Heart left ventricle (tissue), 16 donors: ENCODE data around the gene ASAP2. TPM values are rescaled to one million over a fixed set of nuclear protein-coding genes. Genes with fewer than 3 reads are reported as not detected.

ENCODE experiments used
- ATAC-seq, 4 donors: fragments of 200-7000 bp; cut with Tn5 transposase; one replicate each; pipeline ENCODE4 v1.9.1; 2020 to 2022; ENCODE audit warnings: moderate library complexity in 4 of 4, mild to moderate bottlenecking in 3 of 4, moderate number of reproducible peaks in 1 of 4
- DNase-seq, 5 donors: peaks; one replicate each; pipeline ENCODE4 v3.0.0-alpha.2; 2020
- H3K27ac ChIP-seq, 12 donors: fragments of 200-600 bp; sonication (generic) in 4 of 12; one replicate each; pipeline versions ENCODE4 v1.5.0 to v1.8.0; 2016 to 2022; ENCODE audit warnings: mild to moderate bottlenecking in 2 of 12
- H3K27me3 ChIP-seq, 9 donors: fragments of 200-600 bp; sonication (generic) in 2 of 9; one replicate each; pipeline versions ENCODE4 v1.5.1 to v1.8.0; 2016 to 2022; ENCODE audit warnings: mild to moderate bottlenecking in 3 of 9
- H3K36me3 ChIP-seq, 9 donors: fragments of 200-600 bp; sonication (generic) in 2 of 9; one replicate each; pipeline versions ENCODE4 v1.5.0 to v1.8.0; 2018 to 2022; ENCODE audit warnings: mild to moderate bottlenecking in 2 of 9
- H3K4me1 ChIP-seq, 12 donors: fragments of 200-600 bp; sonication (generic) in 4 of 12; one replicate each; pipeline versions ENCODE4 v1.5.0 to v1.8.0; 2016 to 2022; ENCODE audit warnings: mild to moderate bottlenecking in 3 of 12
- H3K4me3 ChIP-seq, 12 donors: fragments of 200-600 bp; sonication (generic) in 4 of 12; one replicate each; pipeline versions ENCODE4 v1.5.0 to v1.8.0; 2017 to 2022; ENCODE audit warnings: mild to moderate bottlenecking in 9 of 12, moderate library complexity in 4 of 12
- H3K9me3 ChIP-seq, 12 donors: fragments of 200-600 bp; sonication (generic) in 4 of 12; one replicate each; pipeline versions ENCODE4 v1.5.0 to v1.8.0; 2016 to 2022; ENCODE audit warnings: mild to moderate bottlenecking in 1 of 12
- POLR2A ChIP-seq, 2 donors: fragments of 450-650 bp; IDR thresholded peaks; one replicate each; pipeline ENCODE4 v1.6.1; 2017; ENCODE audit warnings: antibody characterized with exemption in 2 of 2, mild to moderate bottlenecking in 2 of 2, moderate library complexity in 2 of 2
- WGBS, 4 donors: extraction: QIAGEN DNeasy Blood & Tissue Kit in 2 of 4; methylation state at CpG; one replicate each; pipeline versions ENCODE4 v1.1.5 to v1.1.7; 2013 to 2018; 5-methylcytosine and 5-hydroxymethylcytosine counted together
- intact Hi-C, 10 donors: fragments of 100-400 bp; cut with DNase I; formaldehyde crosslinking; loops; one replicate each; pipeline versions ENCODE4 v1.11.1 to v1.14.2; 2022
- polyA plus RNA-seq, 2 donors: library from polyadenylated mRNA; stranded (reverse); fragments of 200-250 nt; gene quantifications; one replicate each; pipeline ENCODE4 v1.2.3, GENCODE V29; 2013
- total RNA-seq, 9 donors: library from RNA; depleted of rRNA in 2 of 9; stranded (reverse); fragments of >200 nt in 2 of 9; fragmentation: NEBNext Ultra II Directional in 3 of 9; extraction: Animal tissue kit (Norgen Biotek cat#: 25700) in 3 of 9; gene quantifications; one replicate each; pipeline versions ENCODE4 v1.1.0 to v1.2.4, GENCODE V29; 2016 to 2023
- TF ChIP-seq, protein P1 (sequence below), 12 donors: fragments of 200-600 bp; sonication (generic) in 4 of 12; IDR thresholded peaks; one replicate each; pipeline versions ENCODE4 v1.5.0 to v1.8.0; 2018 to 2022; ENCODE audit warnings: antibody characterized with exemption in 12 of 12, mild to moderate bottlenecking in 5 of 12
- donor health status: ischemic (EF 13 %, LVEDD 7.1; RV severe dilation, severe dysfunction).
- donor health status: healthy with polysubstance abuse.
- donor health status: DM: no; HTN: yes; CAD: no.
- donor health status: DM: no; HTN: no; CAD: no.
- donor health status: ischemic (EF 25% LVEDD 6.9; RV normal size, moderate dysfunction).
- donor health status: ischemic (EF 25% LVEDD 5.7; RV mildly dilated, moderate dysfunction).
- donor health status: healthy.
- donor health status: DM: yes; HTN: yes; CAD: no.
- donor health status: ischemic (EF 35%, LVEDD 5.7; RV mildly dilated, moderate dysfunction).
- donor health status: nonischemic (EF 11% LVEDD 7.7; RV severe dilation, severe dysfunction).
- donor health status: DM: yes; HTN: yes; CAD: no.
- donor health status: PGD.
- donor health status: ischemic (EF 29% LVEDD 5.4; RV normal size, mild dysfunction).
- donor health status: nonischemic (EF 23%, LVEDD 6.1; RV moderate dilation, normal function).

ASAP2 gene
- total and polyA plus RNA-seq, 11 donors = 6.7 to 17.0 (median 11.9) TPM

DNA sequence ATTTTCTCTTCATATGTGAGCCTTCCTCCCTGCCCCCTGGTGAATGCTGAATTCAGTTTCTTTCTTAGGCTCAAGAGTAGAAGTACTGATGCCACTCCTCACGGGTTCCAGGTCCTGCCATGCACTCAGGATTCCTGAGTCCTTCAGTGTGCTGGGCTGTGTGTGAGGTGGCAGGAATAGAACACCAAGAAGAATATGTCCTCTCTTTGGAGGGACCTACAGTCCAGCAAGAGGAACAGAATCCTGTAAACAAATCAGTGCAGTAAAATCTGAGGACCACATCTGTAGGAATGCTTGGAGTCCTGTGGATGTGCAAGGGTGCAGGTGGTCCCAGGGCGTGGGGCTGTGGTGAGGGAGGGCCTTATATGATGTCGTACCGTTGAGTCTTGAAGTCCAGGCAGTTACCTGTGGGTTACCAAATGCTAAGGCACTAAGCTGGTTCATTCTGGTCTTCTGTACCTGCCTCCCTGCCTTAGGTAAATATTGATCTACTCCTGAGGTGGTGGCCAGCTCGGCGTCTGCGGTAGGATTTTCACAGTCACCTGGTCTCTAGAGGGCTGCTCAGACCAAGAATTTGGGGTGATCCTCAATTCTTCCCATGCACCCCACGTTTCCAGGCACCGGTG is 5.5 kb downstream of the ASAP2 start:
- TF ChIP-seq, protein P1, sequence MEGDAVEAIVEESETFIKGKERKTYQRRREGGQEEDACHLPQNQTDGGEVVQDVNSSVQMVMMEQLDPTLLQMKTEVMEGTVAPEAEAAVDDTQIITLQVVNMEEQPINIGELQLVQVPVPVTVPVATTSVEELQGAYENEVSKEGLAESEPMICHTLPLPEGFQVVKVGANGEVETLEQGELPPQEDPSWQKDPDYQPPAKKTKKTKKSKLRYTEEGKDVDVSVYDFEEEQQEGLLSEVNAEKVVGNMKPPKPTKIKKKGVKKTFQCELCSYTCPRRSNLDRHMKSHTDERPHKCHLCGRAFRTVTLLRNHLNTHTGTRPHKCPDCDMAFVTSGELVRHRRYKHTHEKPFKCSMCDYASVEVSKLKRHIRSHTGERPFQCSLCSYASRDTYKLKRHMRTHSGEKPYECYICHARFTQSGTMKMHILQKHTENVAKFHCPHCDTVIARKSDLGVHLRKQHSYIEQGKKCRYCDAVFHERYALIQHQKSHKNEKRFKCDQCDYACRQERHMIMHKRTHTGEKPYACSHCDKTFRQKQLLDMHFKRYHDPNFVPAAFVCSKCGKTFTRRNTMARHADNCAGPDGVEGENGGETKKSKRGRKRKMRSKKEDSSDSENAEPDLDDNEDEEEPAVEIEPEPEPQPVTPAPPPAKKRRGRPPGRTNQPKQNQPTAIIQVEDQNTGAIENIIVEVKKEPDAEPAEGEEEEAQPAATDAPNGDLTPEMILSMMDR (IDR thresholded peaks at IDR 0.05) = no peak
- no peak for TF ChIP-seq POLR2A (IDR thresholded peaks at IDR 0.05)
- WGBS, 4 donors = 84 to 93% (median 90%) methylated on average over 9 of the region's 9 CpGs
- H3K4me1 ChIP-seq = peaks cover 0 to 73% (median 49%) of the 10 kb centered on the region in 12 donors

DNA sequence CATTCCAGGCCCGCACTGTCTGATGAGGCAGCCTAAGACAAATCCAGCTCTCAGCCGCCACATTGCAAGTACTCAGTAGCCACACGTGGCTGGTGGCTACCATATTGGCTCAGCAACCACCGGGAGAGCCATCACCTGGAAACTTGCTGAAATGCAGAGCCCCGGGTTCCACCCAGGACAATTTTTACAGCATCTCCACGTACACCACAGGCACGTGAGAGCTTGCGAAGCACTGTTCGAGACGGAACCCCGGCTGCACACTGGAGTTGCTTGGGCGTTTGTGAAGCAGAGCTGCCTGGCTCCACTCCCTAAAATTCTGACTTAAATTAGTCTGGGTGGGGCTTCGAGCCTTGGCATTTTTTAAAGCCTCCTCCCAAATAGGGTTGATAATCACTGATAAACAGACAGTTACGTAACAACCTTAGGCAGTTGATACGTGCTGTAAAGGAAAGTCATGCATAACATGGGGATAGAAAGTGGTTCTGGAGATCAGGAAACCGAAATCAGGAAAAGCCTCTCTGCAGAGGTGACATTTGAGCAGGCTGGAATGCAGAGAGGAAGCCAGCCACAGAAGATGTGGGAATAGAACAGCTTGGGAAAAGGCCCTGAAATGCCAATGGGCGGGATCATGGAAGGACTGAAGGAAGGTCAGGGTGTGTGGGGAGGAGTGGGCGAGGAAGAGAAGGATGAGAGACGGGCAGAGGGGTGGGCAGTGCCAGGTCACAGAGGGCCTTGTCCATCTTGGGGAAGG is 6.2 kb downstream of the ASAP2 start:
- Histone ChIP-seq H3K9me3 (no peaks in the 10 kb centered on the region), H3K27me3 (peaks cover 0 to 2% (median 0%) of the 10 kb centered on the region in 9 donors), H3K4me3 (peak overlapping the region in 2 of 12 donors; percentile 8), H3K36me3 (peaks cover 0 to 9% (median 0%) of the 10 kb centered on the region in 9 donors), H3K27ac (peak overlapping the region; percentile 31 to 80 (median 64)), H3K4me1 (peaks cover 0 to 79% (median 47%) of the 10 kb centered on the region in 12 donors)
- no peak for DNase-seq
- 52 to 63% (median 56%) methylated on average over 18 to 19 of the region's 19 CpGs for WGBS, 4 donors
- TF ChIP-seq, protein P1 (IDR thresholded peaks at IDR 0.05) = no peak
- TF ChIP-seq POLR2A (IDR thresholded peaks at IDR 0.05) = no peak
- peak in 3 of 4 donors; percentile 30 to 52 (median 36) for ATAC-seq
- intact Hi-C loops = loop anchor here in 1 of 10 donors (5.0 kb wide), 2 partner anchors 44 to 119 kb away; no protein-coding TSS in a partner anchor

More for the DNA sequence above, 5.5 kb downstream of the ASAP2 start:
- Histone ChIP-seq H3K9me3 (no peaks in the 10 kb centered on the region), H3K27me3 (peaks cover 0 to 10% (median 0%) of the 10 kb centered on the region in 9 donors), H3K4me3 (no peak overlapping the region), H3K27ac (peak overlapping the region; percentile 31 to 80 (median 64)), H3K36me3 (peaks cover 0 to 2% (median 0%) of the 10 kb centered on the region in 9 donors)
- DNase-seq (no peak), ATAC-seq (peak in 1 of 4 donors; percentile 7)
- intact Hi-C loops = loop anchor here in 1 of 10 donors (5.0 kb wide), 2 partner anchors 45 to 120 kb away; no protein-coding TSS in a partner anchor

DNA sequence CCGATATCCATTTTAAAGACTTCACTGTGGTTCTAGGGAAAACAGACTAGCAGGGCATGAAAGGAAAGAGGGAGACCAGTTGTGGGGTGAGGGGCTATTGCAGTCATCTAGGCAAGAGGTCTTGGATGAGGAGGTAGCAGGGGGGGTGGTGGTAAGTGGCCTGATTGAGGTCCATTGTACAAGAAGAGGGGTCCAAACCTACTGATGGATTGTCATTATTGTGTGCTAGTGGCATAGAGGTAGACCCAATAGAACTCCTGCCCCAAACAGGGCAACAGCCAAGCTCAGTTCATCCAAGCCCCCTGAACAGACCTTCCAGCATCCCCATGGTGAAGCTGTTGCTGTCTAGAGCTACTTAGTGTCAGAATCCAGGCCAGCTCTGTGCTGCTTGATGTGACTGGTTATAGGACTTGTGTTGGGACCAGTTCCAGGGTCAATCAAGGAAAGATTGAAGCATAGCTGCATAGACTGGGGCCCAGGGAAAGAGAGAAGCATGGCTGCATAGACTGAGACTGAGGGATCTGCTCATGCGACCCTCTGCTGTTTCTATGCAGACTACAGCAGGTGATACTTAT is 7.0 kb downstream of the ASAP2 start:
- ATAC-seq = peak in 1 of 4 donors; percentile 10
- Histone ChIP-seq H3K4me1 (peaks cover 0 to 84% (median 45%) of the 10 kb centered on the region in 12 donors), H3K27me3 (no peaks in the 10 kb centered on the region), H3K27ac (peak overlapping the region in 11 of 12 donors; percentile 49 to 80 (median 62)), H3K36me3 (peaks cover 0 to 10% (median 0%) of the 10 kb centered on the region in 9 donors), H3K9me3 (no peaks in the 10 kb centered on the region), H3K4me3 (no peak overlapping the region)
- 87 to 98% (median 91%) methylated on average over 2 of the region's 2 CpGs for WGBS, 4 donors
- intact Hi-C loops = loop anchor here in 1 of 10 donors (5.0 kb wide), 2 partner anchors 44 to 119 kb away; no protein-coding TSS in a partner anchor
- no peak for TF ChIP-seq POLR2A (IDR thresholded peaks at IDR 0.05)
- TF ChIP-seq, protein P1 (IDR thresholded peaks at IDR 0.05) = no peak
- DNase-seq = no peak
